KBM-7 (cell line): ENCODE data around the gene SCNN1G.

Experiments used
- DNase-seq: peaks from one replicate; pipeline ENCODE4 v3.0.0-alpha.2; 2015
- in situ Hi-C: fragments of 300-500 bp; cut with MboI; formaldehyde crosslinking; loops from 2 replicates; pipeline ENCODE4 v1.14.3; 2020; ENCODE audit warnings: low sequenced_read_pairs, low pct_unique_long_range_greater_than_20kb, mixed read lengths

SCNN1G gene

GRCh38 chr16:23149993-23150364 is 32.6 kb upstream of the SCNN1G start:
- in situ Hi-C loops = no loop called here

GRCh38 chr16:23152386-23153178 is 30.0 kb upstream of the SCNN1G start:
- DNase-seq = no peak
- in situ Hi-C loops = no loop called here

More at GRCh38 chr16:23149993-23150364, 32.6 kb upstream of the SCNN1G start:
- DNase-seq = no peak

- DNase-seq = peak; percentile 37
- in situ Hi-C loops = no loop called here
These were observed 27.0 kb upstream of the SCNN1G start for GRCh38 chr16:23155445-23156049.

- in situ Hi-C loops = no loop called here
- DNase-seq = no peak
These were observed 26.4 kb upstream of the SCNN1G start for GRCh38 chr16:23156110-23156509.

GRCh38 chr16:23156946-23157460 is 25.5 kb upstream of the SCNN1G start:
- in situ Hi-C loops = no loop called here

GRCh38 chr16:23158114-23158513 is 24.4 kb upstream of the SCNN1G start:
- in situ Hi-C loops = no loop called here
- DNase-seq = no peak

More at GRCh38 chr16:23156946-23157460, 25.5 kb upstream of the SCNN1G start:
- DNase-seq = peak; percentile 47

- DNase-seq = no peak
- in situ Hi-C loops = no loop called here
These were observed 22.5 kb upstream of the SCNN1G start for GRCh38 chr16:23160082-23160481.

GRCh38 chr16:23160574-23160973 is 22.0 kb upstream of the SCNN1G start:
- in situ Hi-C loops = no loop called here

GRCh38 chr16:23163921-23164320 is 18.6 kb upstream of the SCNN1G start:
- in situ Hi-C loops = no loop called here

More at GRCh38 chr16:23160574-23160973, 22.0 kb upstream of the SCNN1G start:
- no peak for DNase-seq

GRCh38 chr16:23164736-23165135 is 17.8 kb upstream of the SCNN1G start:
- in situ Hi-C loops = no loop called here
- no peak for DNase-seq

More at GRCh38 chr16:23163921-23164320, 18.6 kb upstream of the SCNN1G start:
- no peak for DNase-seq

GRCh38 chr16:23172583-23172982 is 10.0 kb upstream of the SCNN1G start:
- DNase-seq = no peak
- in situ Hi-C loops = no loop called here

GRCh38 chr16:23172994-23173393 is 9.6 kb upstream of the SCNN1G start:
- in situ Hi-C loops = no loop called here
- no peak for DNase-seq

- DNase-seq = no peak
- in situ Hi-C loops = no loop called here
These were observed 7.9 kb upstream of the SCNN1G start for GRCh38 chr16:23174622-23175021.

GRCh38 chr16:23175651-23176050 is 6.9 kb upstream of the SCNN1G start:
- no peak for DNase-seq
- in situ Hi-C loops = no loop called here

- no peak for DNase-seq
- in situ Hi-C loops = no loop called here
These were observed 1.0 kb upstream of the SCNN1G start for GRCh38 chr16:23181506-23181905.

- peak; percentile 76 for DNase-seq
- in situ Hi-C loops = no loop called here
These were observed 303 bp upstream of the SCNN1G start for GRCh38 chr16:23182206-23182678.

GRCh38 chr16:23183543-23183862 is 958 bp downstream of the SCNN1G start:
- in situ Hi-C loops = no loop called here
- no peak for DNase-seq

GRCh38 chr16:23185656-23186055 is 3.1 kb downstream of the SCNN1G start:
- no peak for DNase-seq
- in situ Hi-C loops = no loop called here

GRCh38 chr16:23186171-23186570 is 3.6 kb downstream of the SCNN1G start:
- DNase-seq = no peak
- in situ Hi-C loops = no loop called here

GRCh38 chr16:23187341-23187740 is 4.8 kb downstream of the SCNN1G start:
- in situ Hi-C loops = no loop called here
- DNase-seq = no peak
